ENCODE measurements around the gene DNAH10.
A peak's percentile ranks its signal among the peaks of the same experiment; 100 is the strongest.
"Not testable (repeated sequence)": the region's sequence is repeated elsewhere in the genome, so short reads cannot be mapped to it uniquely, and the experiment has no call there.

The DNAH10 gene

GRCh38 chr12:123748661-123749060 is 13.4 kb upstream of the DNAH10 start:
- peak; percentile 25 for DNase-seq (ENCODE audit: low read depth)

GRCh38 chr12:123749355-123749754 is 12.7 kb upstream of the DNAH10 start:
- DNase-seq (ENCODE audit: low read depth) = no peak

- DNase-seq (ENCODE audit: low read depth) = no peak
Observed at GRCh38 chr12:123750159-123750656, 11.9 kb upstream of the DNAH10 start.

- no peak for DNase-seq (ENCODE audit: low read depth)
Observed at GRCh38 chr12:123752046-123752445, 10.1 kb upstream of the DNAH10 start.

GRCh38 chr12:123754041-123754772 is 7.9 kb upstream of the DNAH10 start:
- DNase-seq (ENCODE audit: low read depth) = no peak

- DNase-seq (ENCODE audit: low read depth) = peak; percentile 44
Observed at GRCh38 chr12:123757561-123757960, 4.5 kb upstream of the DNAH10 start.

- DNase-seq (ENCODE audit: low read depth) = no peak
Observed at GRCh38 chr12:123760267-123760938, 1.7 kb upstream of the DNAH10 start.

- DNase-seq (ENCODE audit: low read depth) = no peak
Observed at GRCh38 chr12:123762715-123763052, 583 bp downstream of the DNAH10 start.

GRCh38 chr12:123763093-123763492 is 992 bp downstream of the DNAH10 start:
- no peak for DNase-seq (ENCODE audit: low read depth)

GRCh38 chr12:123764109-123764508 is 2.0 kb downstream of the DNAH10 start:
- no peak for DNase-seq (ENCODE audit: low read depth)

GRCh38 chr12:123765504-123766035 is 3.5 kb downstream of the DNAH10 start:
- no peak for DNase-seq (ENCODE audit: low read depth)

GRCh38 chr12:123767613-123768012 is 5.5 kb downstream of the DNAH10 start:
- no peak for DNase-seq (ENCODE audit: low read depth)

- no peak for DNase-seq (ENCODE audit: low read depth)
Observed at GRCh38 chr12:123771261-123771660, 9.2 kb downstream of the DNAH10 start.

- DNase-seq (ENCODE audit: low read depth) = no peak
Observed at GRCh38 chr12:123772074-123772473, 10.0 kb downstream of the DNAH10 start.

GRCh38 chr12:123773375-123773774 is 11.3 kb downstream of the DNAH10 start:
- no peak for DNase-seq (ENCODE audit: low read depth)

- no peak for DNase-seq (ENCODE audit: low read depth)
Observed at GRCh38 chr12:123779551-123779950, 17.4 kb downstream of the DNAH10 start.

- no peak for DNase-seq (ENCODE audit: low read depth)
Observed at GRCh38 chr12:123782997-123783792, 21.1 kb downstream of the DNAH10 start.

GRCh38 chr12:123787466-123787865 is 25.4 kb downstream of the DNAH10 start:
- no peak for DNase-seq (ENCODE audit: low read depth)

GRCh38 chr12:123788541-123788940 is 26.4 kb downstream of the DNAH10 start:
- no peak for DNase-seq (ENCODE audit: low read depth)

GRCh38 chr12:123789422-123789821 is 27.3 kb downstream of the DNAH10 start:
- not testable (repeated sequence) for DNase-seq (ENCODE audit: low read depth)

- DNase-seq (ENCODE audit: low read depth) = no peak
Observed at GRCh38 chr12:123790905-123791467, 28.9 kb downstream of the DNAH10 start.

GRCh38 chr12:123794027-123794426 is 31.9 kb downstream of the DNAH10 start:
- no peak for DNase-seq (ENCODE audit: low read depth)
